ENCODE measurements around the gene ZNF626. TPM values are rescaled to one million over a fixed set of nuclear protein-coding genes. Genes with fewer than 3 reads are reported as not detected.
"Not testable (repeated sequence)": the region's sequence is repeated elsewhere in the genome, so short reads cannot be mapped to it uniquely, and the experiment has no call there.

Gene ZNF626
- total and polyA plus RNA-seq, 4 donors: 2.5 to 22.0 (median 6.8) TPM

GRCh38 chr19:20664901-20665781 is 3.8 kb upstream of the ZNF626 start:
- Histone ChIP-seq H3K9me3 (ENCODE audit: control insufficient read depth in 4 of 4, insufficient read depth in 3 of 4, low read length in 3 of 4) (peaks cover 0 to 13% (median 0%) of the 10 kb centered on the region in 4 donors), H3K4me1 (ENCODE audit: control insufficient read depth in 5 of 5, insufficient read depth in 5 of 5, low read length in 5 of 5) (peaks cover 0 to 16% (median 4%) of the 10 kb centered on the region in 5 donors), H3K4me3 (no peak overlapping the region), H3K9ac (ENCODE audit: insufficient read depth in 1 of 2, low read length in 2 of 2) (no peak overlapping the region), H3K27ac (ENCODE audit: low read depth in 1 of 2, low read length in 1 of 2) (peak overlapping the region; percentile 27 to 67), H3K27me3 (ENCODE audit: control insufficient read depth in 3 of 3, insufficient read depth in 3 of 3, low read length in 2 of 3) (no peaks in the 10 kb centered on the region), H3K36me3 (ENCODE audit: control insufficient read depth in 4 of 4, insufficient read depth in 4 of 4, low read length in 4 of 4) (peaks cover 0 to 3% (median 0%) of the 10 kb centered on the region in 4 donors)
- ATAC-seq (ENCODE audit: insufficient read depth, low FRiP score) (no peak), DNase-seq (peak; percentile 55 to 78 (median 59))
- 60 to 74% methylated on average over 22 of the region's 22 CpGs for WGBS, 2 donors
- TF ChIP-seq CTCF (IDR thresholded peaks at IDR 0.05; ENCODE audit: control extremely low read depth, extremely low read depth): no peak

- not testable (repeated sequence) for H3K27ac ChIP-seq (ENCODE audit: low read depth in 1 of 2, low read length in 1 of 2)
Observed at GRCh38 chr19:20664475-20664874, 3.1 kb upstream of the ZNF626 start.

GRCh38 chr19:20662421-20663105 is 1.2 kb upstream of the ZNF626 start:
- Histone ChIP-seq H3K27ac (ENCODE audit: low read depth in 1 of 2, low read length in 1 of 2) (no peak overlapping the region), H3K9me3 (ENCODE audit: control insufficient read depth in 4 of 4, insufficient read depth in 3 of 4, low read length in 3 of 4) (peaks cover 0 to 13% (median 4%) of the 10 kb centered on the region in 4 donors), H3K4me3 (no peak overlapping the region), H3K4me1 (ENCODE audit: control insufficient read depth in 5 of 5, insufficient read depth in 5 of 5, low read length in 5 of 5) (peaks cover 0 to 22% (median 7%) of the 10 kb centered on the region in 5 donors), H3K27me3 (ENCODE audit: control insufficient read depth in 3 of 3, insufficient read depth in 3 of 3, low read length in 2 of 3) (no peaks in the 10 kb centered on the region), H3K36me3 (ENCODE audit: control insufficient read depth in 4 of 4, insufficient read depth in 4 of 4, low read length in 4 of 4) (peaks cover 0 to 23% (median 4%) of the 10 kb centered on the region in 4 donors), H3K9ac (ENCODE audit: insufficient read depth in 1 of 2, low read length in 2 of 2) (no peak overlapping the region)
- DNase-seq (no peak), ATAC-seq (ENCODE audit: insufficient read depth, low FRiP score) (no peak)
- TF ChIP-seq CTCF (IDR thresholded peaks at IDR 0.05; ENCODE audit: control extremely low read depth, extremely low read depth): no peak
- WGBS, 2 donors: 79 to 89% methylated on average over 7 of the region's 7 CpGs

More at GRCh38 chr19:20664475-20664874, 3.1 kb upstream of the ZNF626 start:
- H3K9me3 ChIP-seq (ENCODE audit: control insufficient read depth in 4 of 4, insufficient read depth in 3 of 4, low read length in 3 of 4): peaks cover 0 to 13% (median 0%) of the 10 kb centered on the region in 4 donors
- H3K4me3 ChIP-seq; H3K9ac ChIP-seq (ENCODE audit: insufficient read depth in 1 of 2, low read length in 2 of 2); H3K36me3 ChIP-seq (ENCODE audit: control insufficient read depth in 4 of 4, insufficient read depth in 4 of 4, low read length in 4 of 4); ATAC-seq (ENCODE audit: insufficient read depth, low FRiP score); H3K27me3 ChIP-seq (ENCODE audit: control insufficient read depth in 3 of 3, insufficient read depth in 3 of 3, low read length in 2 of 3): not testable (repeated sequence)
- peaks cover 0 to 22% (median 5%) of the 10 kb centered on the region in 5 donors for H3K4me1 ChIP-seq (ENCODE audit: control insufficient read depth in 5 of 5, insufficient read depth in 5 of 5, low read length in 5 of 5)
- DNase-seq: peak in 2 of 3 donors; percentile 17 to 41
- 29 to 47% methylated on average over 10 of the region's 10 CpGs for WGBS, 2 donors
